Activated naive CD4-positive, alpha-beta T cell treated with anti-CD3 and anti-CD28 coated beads, Interleukin-2, amount 50 U/mL, for 24 hours (primary cell): ENCODE data around the gene ZNF182.
"Not testable (repeated sequence)": the region's sequence is repeated elsewhere in the genome, so short reads cannot be mapped to it uniquely, and the experiment has no call there.

ENCODE experiments used
- H3K27ac Mint-ChIP-seq: one replicate; pipeline ENCODE4 v1.8.0; 2021; ENCODE audit warnings: mild to moderate bottlenecking, mixed read lengths
- H3K27me3 Mint-ChIP-seq: one replicate; pipeline ENCODE4 v1.8.0; 2021; ENCODE audit warnings: mixed read lengths
- H3K36me3 Mint-ChIP-seq: one replicate; pipeline ENCODE4 v1.8.0; 2021; ENCODE audit warnings: mixed read lengths
- H3K4me1 Mint-ChIP-seq: one replicate; pipeline ENCODE4 v1.8.0; 2021; ENCODE audit warnings: mixed read lengths
- H3K4me3 Mint-ChIP-seq: one replicate; pipeline ENCODE4 v1.8.0; 2021; ENCODE audit warnings: mild to moderate bottlenecking, mixed read lengths
- H3K9me3 Mint-ChIP-seq: one replicate; pipeline ENCODE4 v1.8.0; 2021; ENCODE audit warnings: mixed read lengths

ZNF182 gene

DNA sequence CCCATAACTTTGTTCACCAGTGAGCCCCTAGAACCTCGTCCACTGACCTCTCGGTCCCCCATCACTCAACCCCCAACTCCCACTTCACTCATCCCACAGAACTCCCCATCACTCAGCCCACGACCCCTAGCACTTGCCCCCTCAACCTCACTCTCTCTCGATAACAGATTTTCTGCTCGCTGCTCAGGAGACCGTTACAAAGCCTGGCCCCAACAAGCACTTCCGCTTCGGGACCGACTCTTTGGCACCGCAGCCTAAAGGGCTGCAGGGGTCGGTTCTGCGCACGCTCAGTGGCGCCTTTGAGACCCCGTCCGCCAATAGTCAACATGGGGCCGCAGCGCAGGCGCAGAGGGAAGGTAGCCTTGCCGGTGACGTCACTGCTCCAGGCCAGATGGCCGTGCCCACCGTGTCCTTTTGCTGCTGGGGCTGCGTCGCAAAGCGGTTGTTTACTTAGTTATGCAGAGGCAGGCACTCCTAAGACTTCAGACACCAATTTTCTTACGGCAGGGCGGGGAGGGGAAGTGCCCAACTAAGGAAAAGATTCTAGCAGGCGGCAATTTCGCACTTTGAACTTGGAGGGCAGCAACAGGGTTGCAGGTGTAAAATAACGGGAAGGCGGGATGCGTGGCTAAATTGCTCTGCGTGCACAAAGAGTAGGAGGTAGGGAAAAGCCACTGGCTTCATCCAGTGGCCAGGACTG is at the start of gene ZNF182:
Gene ZNF182 (minus strand): TSS at position 232 of the 700 bp plus-strand sequence. CDS start 1,380 bp downstream, outside the sequence.
- peak within 1 kb of the TSS; percentile 99 for H3K27ac Mint-ChIP-seq
- no peaks in the 10 kb centered on the region for H3K9me3 Mint-ChIP-seq
- peak within 1 kb of the TSS; percentile 100 for H3K4me3 Mint-ChIP-seq
- H3K27me3 Mint-ChIP-seq = no peaks in the 10 kb centered on the region
- H3K4me1 Mint-ChIP-seq = peaks cover 29% of the 10 kb centered on the region
- H3K36me3 Mint-ChIP-seq = peaks cover 3% of the 10 kb centered on the region

DNA sequence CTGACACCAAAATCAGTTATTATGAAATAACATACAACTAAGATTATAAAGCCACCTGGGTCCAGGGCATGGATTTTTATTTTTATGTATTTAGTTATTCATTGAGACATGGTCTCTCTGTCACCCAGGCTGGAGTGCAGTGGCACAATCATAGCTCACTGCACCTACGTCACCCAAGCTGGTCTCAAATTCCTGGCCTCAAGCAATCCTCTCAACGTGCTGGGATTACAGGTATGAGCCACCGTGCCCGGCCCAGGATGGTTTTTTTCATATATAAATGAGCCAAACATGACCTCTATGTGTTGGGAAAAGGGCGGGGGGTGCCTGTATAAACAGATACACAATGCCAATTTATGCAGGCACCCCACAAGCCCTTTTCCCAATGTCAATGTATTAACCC is 43.1 kb upstream of the ZNF182 start:
- Mint-ChIP-seq H3K4me1 (no peaks in the 10 kb centered on the region), H3K27ac (no peak overlapping the region), H3K4me3 (no peak overlapping the region), H3K9me3 (no peaks in the 10 kb centered on the region), H3K36me3 (no peaks in the 10 kb centered on the region), H3K27me3 (no peaks in the 10 kb centered on the region)

DNA sequence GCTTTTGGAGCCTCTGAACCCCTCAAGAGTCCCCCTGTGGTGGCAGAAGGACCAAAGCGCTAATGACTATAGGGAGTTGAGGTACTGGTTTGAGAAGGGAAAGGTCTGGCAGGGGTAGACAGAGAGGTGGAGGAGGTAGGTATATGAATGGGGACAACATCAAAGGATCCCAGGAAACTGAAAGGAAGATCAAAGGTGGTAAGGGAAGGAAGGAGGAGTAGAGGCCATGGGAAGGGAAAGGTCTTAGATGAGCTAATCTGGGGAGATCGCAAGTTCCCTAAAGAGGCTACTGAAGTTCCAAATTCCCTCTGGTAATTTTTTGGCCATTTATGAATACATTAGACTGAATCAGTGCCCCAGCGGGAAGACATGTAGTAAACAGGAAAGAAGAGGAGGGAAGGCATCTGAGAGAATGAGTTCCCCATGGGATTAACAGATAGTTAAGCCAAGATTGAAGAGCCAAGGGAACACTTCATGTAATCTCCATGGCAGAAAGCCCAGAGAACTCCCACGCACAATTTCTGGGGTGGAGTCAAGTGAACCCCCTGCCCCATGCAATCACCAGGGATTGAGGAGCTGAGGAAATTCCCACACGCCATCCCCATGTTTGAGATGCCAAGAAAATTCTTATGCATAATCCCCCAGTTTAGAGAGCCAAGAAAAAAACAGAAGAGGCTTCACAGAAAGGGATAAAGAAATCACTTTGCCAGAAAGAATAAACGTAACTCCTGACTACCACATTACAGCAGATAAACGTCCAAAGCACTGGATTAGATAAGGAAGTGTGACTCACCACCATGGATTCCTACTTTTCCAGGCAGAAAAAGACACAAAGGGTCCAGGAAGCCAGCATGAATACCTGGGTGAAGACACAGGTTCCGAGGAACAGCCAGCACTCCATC is 41.9 kb upstream of the ZNF182 start:
- H3K27ac Mint-ChIP-seq = no peak overlapping the region
- no peak overlapping the region for H3K4me3 Mint-ChIP-seq
- H3K36me3 Mint-ChIP-seq = no peaks in the 10 kb centered on the region
- no peaks in the 10 kb centered on the region for H3K27me3 Mint-ChIP-seq
- no peaks in the 10 kb centered on the region for H3K9me3 Mint-ChIP-seq
- no peaks in the 10 kb centered on the region for H3K4me1 Mint-ChIP-seq

DNA sequence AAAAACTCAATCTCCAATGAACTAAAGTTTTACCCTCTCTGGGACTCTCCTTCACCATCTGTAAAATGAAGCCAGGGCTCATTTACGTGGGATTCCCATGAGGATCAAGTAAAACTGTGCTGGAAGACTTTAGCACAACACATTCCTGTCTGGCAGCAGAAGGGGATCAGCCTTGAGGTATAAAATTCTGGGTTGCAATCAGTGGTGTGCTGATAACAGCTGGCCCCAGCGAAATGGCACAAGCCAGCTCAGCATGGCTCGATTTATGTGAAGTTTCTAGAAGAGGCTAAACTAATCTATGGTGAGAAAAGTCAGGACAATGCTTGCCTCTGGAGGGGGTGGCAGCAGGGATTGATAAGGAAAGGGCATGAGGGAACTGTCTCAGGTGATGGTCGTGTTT is 39.3 kb upstream of the ZNF182 start:
- H3K4me3 Mint-ChIP-seq = no peak overlapping the region
- no peaks in the 10 kb centered on the region for H3K4me1 Mint-ChIP-seq
- H3K27ac Mint-ChIP-seq = no peak overlapping the region
- peaks cover 4% of the 10 kb centered on the region for H3K36me3 Mint-ChIP-seq
- no peaks in the 10 kb centered on the region for H3K9me3 Mint-ChIP-seq
- no peaks in the 10 kb centered on the region for H3K27me3 Mint-ChIP-seq

DNA sequence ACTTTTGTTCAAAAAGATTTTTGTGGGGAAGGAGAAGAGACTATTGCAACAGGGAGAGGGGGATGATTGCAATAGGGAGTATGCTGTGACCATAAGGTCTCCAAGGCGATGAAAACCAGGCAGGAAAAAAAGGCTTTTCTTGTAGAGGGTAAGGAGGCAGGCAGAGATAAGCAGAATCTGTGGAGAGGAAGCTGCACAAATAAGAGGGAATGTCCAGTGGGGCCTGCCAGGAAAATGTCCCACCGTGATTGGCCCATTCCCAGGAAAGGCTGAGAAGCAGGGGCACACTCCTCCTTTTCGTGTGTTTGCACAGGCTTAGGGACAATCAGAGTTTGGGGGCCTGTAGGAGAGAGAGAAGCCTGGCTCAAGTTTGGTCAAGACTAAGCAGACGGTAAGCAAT is 32.1 kb upstream of the ZNF182 start:
- Mint-ChIP-seq H3K27me3 (no peaks in the 10 kb centered on the region), H3K27ac (no peak overlapping the region), H3K9me3 (no peaks in the 10 kb centered on the region), H3K4me3 (no peak overlapping the region), H3K36me3 (peaks cover 7% of the 10 kb centered on the region), H3K4me1 (no peaks in the 10 kb centered on the region)

DNA sequence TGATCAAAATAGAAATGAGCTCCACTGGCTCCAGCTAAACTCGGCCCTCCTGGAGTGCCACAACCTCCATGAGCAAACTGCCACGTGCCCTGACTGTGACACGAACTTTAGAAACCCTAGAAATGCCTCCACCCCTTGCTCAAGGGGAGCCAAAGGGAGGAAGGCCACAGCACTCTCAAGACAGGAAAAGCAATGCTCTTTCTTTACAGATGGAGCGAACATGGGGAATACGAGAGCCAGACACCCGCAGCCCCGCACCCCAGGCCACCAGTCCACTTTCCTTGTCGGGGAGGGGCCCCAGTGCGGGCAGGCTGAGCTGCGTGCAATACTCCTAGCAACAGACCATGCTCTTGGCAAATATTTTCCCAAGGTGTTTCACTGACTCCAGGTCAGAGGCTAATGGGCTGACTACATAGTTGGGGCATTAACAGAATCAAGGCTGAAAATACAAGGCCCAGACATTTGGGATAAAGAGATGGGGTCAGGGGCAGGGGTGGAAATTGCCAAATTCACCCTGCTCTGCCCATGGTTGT is 26.9 kb upstream of the ZNF182 start:
- not testable (repeated sequence) for H3K4me1 Mint-ChIP-seq, H3K4me3 Mint-ChIP-seq, H3K9me3 Mint-ChIP-seq, H3K36me3 Mint-ChIP-seq, H3K27me3 Mint-ChIP-seq, H3K27ac Mint-ChIP-seq

DNA sequence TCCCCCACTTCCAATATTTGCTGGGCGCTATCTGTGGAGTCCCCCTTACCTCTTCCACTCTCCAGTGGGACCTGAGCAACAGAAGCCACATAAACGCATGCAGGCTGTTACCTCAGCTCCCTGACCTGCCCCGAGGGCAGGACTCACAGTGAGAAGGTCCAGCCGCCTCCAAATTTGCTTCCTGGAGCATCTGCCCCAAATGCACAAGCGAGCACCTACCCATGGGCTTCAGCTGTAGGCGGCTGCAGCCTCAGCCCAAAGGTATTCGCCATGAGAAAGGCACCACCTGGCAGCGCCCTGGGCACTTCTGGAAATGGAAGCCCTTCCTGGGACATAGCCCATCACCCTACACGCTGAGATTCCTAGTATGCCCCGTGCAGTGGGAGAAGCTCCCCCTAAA is 26.4 kb upstream of the ZNF182 start:
- Mint-ChIP-seq H3K27ac (no peak overlapping the region), H3K4me1 (peaks cover 12% of the 10 kb centered on the region), H3K9me3 (no peaks in the 10 kb centered on the region), H3K36me3 (peaks cover 1% of the 10 kb centered on the region), H3K4me3 (no peak overlapping the region), H3K27me3 (no peaks in the 10 kb centered on the region)

DNA sequence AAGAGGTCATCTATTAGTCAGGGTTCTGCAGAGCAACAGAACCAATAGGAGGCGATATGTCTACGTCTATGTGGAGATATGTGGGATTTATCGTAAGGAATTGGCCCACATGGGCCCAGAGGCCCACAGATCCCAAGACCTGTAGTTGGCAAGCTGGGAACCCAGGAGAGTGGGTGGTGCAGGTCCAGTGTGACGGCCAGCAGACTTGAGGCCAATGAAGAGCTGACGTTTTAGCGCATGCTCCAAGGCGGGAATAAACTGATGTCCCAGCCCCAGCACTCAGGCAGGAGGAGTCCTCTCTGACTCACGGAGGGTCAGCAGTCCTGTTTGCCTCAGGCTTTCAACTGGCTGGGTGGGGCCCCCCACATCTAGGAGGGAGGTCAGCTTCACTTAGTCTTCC is 24.3 kb upstream of the ZNF182 start:
- Mint-ChIP-seq H3K9me3 (no peaks in the 10 kb centered on the region), H3K27ac (no peak overlapping the region), H3K36me3 (no peaks in the 10 kb centered on the region), H3K4me3 (no peak overlapping the region), H3K27me3 (no peaks in the 10 kb centered on the region), H3K4me1 (peaks cover 12% of the 10 kb centered on the region)

DNA sequence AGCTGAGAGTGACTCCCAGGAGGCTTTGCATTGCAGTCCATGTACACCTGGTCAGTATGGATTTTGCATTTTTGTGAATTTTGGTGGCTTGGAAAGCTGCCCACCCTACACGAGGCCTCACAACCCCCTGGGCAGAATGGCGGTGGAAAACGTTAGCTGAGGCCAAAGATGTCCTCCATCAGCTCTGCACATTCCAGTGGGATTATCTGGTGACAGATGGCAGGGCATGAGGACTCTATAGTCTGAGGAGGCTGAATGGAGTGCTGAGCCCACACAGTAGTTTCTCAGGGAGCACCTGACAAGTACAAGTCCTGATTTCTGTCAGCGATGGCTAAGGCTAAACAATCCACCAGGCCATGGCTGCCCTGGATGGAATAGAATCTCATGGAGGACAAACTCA is 23.8 kb upstream of the ZNF182 start:
- H3K4me1 Mint-ChIP-seq = peaks cover 14% of the 10 kb centered on the region
- not testable (repeated sequence) for H3K27ac Mint-ChIP-seq, H3K9me3 Mint-ChIP-seq, H3K36me3 Mint-ChIP-seq, H3K4me3 Mint-ChIP-seq, H3K27me3 Mint-ChIP-seq

DNA sequence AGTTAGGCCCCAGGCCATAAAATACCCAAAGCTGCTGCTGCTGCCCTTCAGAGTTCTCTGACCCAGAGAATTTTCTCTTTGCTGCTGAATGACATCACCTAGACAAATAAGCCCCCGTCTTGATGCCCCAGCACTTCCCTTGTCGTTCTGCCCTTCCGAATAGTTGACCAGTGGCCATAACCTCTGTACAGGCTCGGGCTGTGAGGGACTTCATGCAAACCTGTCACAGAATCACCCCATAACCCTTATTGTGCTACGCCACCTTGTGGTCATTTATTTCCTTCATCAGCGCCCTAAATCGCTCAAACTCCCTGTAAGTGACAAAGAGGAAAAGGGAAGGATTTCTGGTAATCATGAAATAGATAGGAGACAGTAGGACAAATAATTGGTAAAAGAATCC is 21.8 kb upstream of the ZNF182 start:
- Mint-ChIP-seq H3K4me3 (no peak overlapping the region), H3K27me3 (no peaks in the 10 kb centered on the region), H3K36me3 (no peaks in the 10 kb centered on the region), H3K27ac (peak overlapping the region; percentile 12), H3K4me1 (peaks cover 20% of the 10 kb centered on the region), H3K9me3 (no peaks in the 10 kb centered on the region)

DNA sequence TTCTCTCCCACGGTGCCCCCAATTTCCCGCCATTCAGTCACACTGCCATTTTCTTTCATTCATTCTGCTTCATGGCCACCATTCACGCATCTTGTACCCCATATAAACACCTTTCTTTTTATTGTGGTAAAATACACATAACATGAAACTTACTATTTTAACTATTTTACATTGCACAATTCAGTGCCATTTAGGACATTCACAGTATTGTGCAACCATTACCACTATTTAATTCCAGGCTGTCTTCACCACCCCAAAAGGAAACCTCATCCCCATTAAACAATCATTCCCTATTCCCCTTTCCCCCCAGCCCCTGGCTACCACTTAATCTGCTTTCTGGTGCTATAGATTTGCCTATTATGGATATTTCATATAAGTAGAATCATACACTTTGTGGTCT is 18.9 kb upstream of the ZNF182 start:
- no peaks in the 10 kb centered on the region for H3K36me3 Mint-ChIP-seq
- H3K27me3 Mint-ChIP-seq = no peaks in the 10 kb centered on the region
- no peak overlapping the region for H3K27ac Mint-ChIP-seq
- H3K9me3 Mint-ChIP-seq = no peaks in the 10 kb centered on the region
- H3K4me3 Mint-ChIP-seq = peak overlapping the region; percentile 60
- peaks cover 24% of the 10 kb centered on the region for H3K4me1 Mint-ChIP-seq

DNA sequence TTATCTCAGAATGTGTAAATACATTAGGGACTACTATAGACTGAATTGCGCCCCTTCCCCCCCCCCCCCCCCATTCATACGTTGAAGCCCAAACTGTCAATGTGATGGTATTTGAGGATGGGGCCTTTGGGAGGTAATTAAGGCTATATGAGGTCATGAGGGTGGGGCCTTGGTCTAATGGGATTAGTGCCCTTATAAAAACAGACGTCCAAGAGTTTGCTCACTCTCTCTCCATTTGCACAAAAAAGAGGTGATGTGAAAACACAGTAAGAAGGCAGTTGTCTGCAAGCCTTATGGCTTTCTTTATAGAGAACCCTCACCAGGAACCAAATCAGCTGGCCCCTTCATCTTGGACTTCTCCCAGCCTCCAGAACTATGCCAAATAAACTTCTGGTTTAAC is 18.3 kb upstream of the ZNF182 start:
- Mint-ChIP-seq H3K36me3 (no peaks in the 10 kb centered on the region), H3K9me3 (no peaks in the 10 kb centered on the region), H3K27me3 (no peaks in the 10 kb centered on the region), H3K4me1 (peaks cover 24% of the 10 kb centered on the region), H3K27ac (no peak overlapping the region), H3K4me3 (no peak overlapping the region)

DNA sequence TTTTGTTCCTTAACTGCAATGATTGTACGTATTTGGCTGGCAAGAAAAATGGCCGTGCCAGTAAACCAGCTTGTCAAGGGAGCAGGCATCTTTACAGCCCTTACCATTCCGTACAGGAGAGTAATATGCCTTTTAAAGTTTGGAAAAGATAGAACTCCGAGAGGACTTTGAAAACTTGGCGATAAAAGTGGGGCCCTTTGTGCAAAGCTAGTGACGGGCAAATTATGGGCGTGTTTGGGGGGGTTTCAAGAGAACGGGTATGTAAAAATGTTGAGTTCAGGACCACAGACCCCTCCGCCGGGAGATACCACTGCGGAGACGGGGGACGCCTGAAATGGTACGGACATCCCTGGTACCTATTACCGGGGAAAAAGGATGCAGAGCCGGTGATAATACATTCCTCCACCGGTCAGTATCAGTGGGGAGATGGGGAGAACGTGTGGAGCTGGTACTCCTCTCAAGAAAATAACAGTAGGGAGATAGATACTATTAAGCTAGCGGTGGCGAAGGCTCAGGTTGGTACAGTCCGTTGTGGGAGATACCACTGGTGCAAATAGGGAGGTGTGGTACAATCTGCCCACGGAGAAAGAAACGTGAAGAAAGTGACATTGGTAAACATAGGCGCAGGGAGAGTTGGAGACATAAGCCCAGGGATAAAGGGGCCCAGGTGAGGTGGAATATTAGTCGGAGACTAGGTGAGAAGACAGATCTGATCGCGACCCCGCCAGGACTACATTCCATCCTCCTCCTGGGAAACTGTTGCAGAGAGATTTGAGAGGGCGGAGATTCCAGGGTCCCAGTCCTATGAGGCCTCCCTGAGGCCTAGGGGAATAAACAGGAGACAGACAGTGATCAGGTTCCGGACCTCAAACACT is 17.5 kb upstream of the ZNF182 start:
- Mint-ChIP-seq H3K27me3 (no peaks in the 10 kb centered on the region), H3K27ac (peak overlapping the region; percentile 99), H3K36me3 (no peaks in the 10 kb centered on the region), H3K9me3 (no peaks in the 10 kb centered on the region), H3K4me1 (peaks cover 19% of the 10 kb centered on the region), H3K4me3 (peak overlapping the region; percentile 94)

DNA sequence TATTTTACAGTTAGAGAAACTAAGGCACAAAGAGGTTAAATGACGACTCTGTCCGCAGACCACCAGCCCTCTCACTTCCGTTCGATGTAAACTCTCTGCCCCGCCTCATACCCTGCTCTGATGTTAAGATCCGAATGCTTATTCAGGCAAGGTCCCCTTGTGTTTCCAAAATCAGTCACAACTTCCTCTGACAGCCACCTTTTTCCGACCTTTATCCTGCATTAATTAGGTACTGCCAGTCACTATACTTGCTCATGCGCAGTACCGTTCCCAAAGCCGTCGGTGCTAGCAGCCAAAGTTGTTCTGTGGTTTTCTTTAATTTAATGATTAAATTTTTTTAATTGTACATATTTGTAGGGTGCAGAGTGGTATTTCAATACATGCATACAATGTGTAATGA is 16.7 kb upstream of the ZNF182 start:
- not testable (repeated sequence) for H3K27me3 Mint-ChIP-seq, H3K36me3 Mint-ChIP-seq, H3K9me3 Mint-ChIP-seq
- peak overlapping the region; percentile 94 for H3K4me3 Mint-ChIP-seq
- H3K27ac Mint-ChIP-seq = peak overlapping the region; percentile 91
- H3K4me1 Mint-ChIP-seq = peaks cover 14% of the 10 kb centered on the region

DNA sequence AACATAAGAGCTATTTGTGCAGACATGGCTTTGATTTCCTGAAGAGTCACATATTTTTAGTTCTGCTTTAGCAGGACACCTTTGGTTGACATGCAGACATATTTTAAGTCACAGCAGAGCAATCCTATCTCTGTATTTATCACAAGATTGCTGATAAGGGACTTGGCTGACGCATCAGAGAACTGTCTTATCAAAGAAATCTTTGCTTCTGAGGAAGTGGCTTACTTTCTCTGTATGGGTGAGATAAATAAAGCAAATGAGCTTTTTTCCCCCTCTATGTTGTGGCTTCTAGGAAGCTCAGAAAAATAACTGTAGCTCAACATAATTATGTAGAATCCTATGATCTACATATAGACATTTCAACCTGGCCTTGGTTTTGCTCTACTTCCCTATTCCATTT is 16.1 kb upstream of the ZNF182 start:
- not testable (repeated sequence) for H3K27me3 Mint-ChIP-seq, H3K9me3 Mint-ChIP-seq, H3K36me3 Mint-ChIP-seq, H3K27ac Mint-ChIP-seq, H3K4me3 Mint-ChIP-seq
- peaks cover 13% of the 10 kb centered on the region for H3K4me1 Mint-ChIP-seq
